GM18519 (cell line): Measurements from ENCODE around the gene GLCCI1.

ENCODE experiments used
- ATAC-seq: cut with Tn5 transposase; IDR thresholded peaks from one replicate; pipeline ENCODE4 v1.9.1; 2021; ENCODE audit warnings: mild to moderate bottlenecking, moderate library complexity; ENCODE audit not compliant: unreplicated experiment, low FRiP score

GLCCI1 gene

GRCh38 chr7:7968544-7969305 lies at the start of gene GLCCI1:
Gene GLCCI1, plus strand, starts transcription at chr7:7968796. Its CDS starts 555 bp downstream, at chr7:7969351.
- peak; percentile 60 for ATAC-seq

- no peak for ATAC-seq
These were observed 49.1 kb upstream of the GLCCI1 start for GRCh38 chr7:7919449-7919945.

- no peak for ATAC-seq
These were observed 48.5 kb upstream of the GLCCI1 start for GRCh38 chr7:7920056-7920455.

- ATAC-seq = peak; percentile 92
These were observed 48.1 kb upstream of the GLCCI1 start for GRCh38 chr7:7920481-7920880.

GRCh38 chr7:7921830-7922229 lies 46.8 kb upstream of the GLCCI1 start:
- ATAC-seq = no peak

- no peak for ATAC-seq
These were observed 45.8 kb upstream of the GLCCI1 start for GRCh38 chr7:7922684-7923385.

GRCh38 chr7:7923818-7924217 lies 44.8 kb upstream of the GLCCI1 start:
- ATAC-seq = no peak

GRCh38 chr7:7924303-7924702 lies 44.3 kb upstream of the GLCCI1 start:
- no peak for ATAC-seq

- no peak for ATAC-seq
These were observed 37.0 kb upstream of the GLCCI1 start for GRCh38 chr7:7931626-7932025.

- no peak for ATAC-seq
These were observed 36.0 kb upstream of the GLCCI1 start for GRCh38 chr7:7932553-7932952.

GRCh38 chr7:7933915-7934526 lies 34.6 kb upstream of the GLCCI1 start:
- ATAC-seq = no peak

GRCh38 chr7:7934945-7935344 lies 33.7 kb upstream of the GLCCI1 start:
- no peak for ATAC-seq

- no peak for ATAC-seq
These were observed 30.1 kb upstream of the GLCCI1 start for GRCh38 chr7:7938471-7938870.

GRCh38 chr7:7943951-7944350 lies 24.6 kb upstream of the GLCCI1 start:
- no peak for ATAC-seq

GRCh38 chr7:7944619-7945282 lies 23.8 kb upstream of the GLCCI1 start:
- ATAC-seq = peak; percentile 88

GRCh38 chr7:7946486-7946885 lies 22.1 kb upstream of the GLCCI1 start:
- ATAC-seq = no peak

GRCh38 chr7:7948232-7948631 lies 20.4 kb upstream of the GLCCI1 start:
- ATAC-seq = no peak

GRCh38 chr7:7953806-7954205 lies 14.8 kb upstream of the GLCCI1 start:
- no peak for ATAC-seq

GRCh38 chr7:7956531-7957128 lies 12.0 kb upstream of the GLCCI1 start:
- ATAC-seq = no peak

GRCh38 chr7:7957513-7957912 lies 11.1 kb upstream of the GLCCI1 start:
- no peak for ATAC-seq
